Measurements from ENCODE around the gene TMEM11.

GRCh38 chr17:21242026-21242697 is 28.2 kb upstream of the TMEM11 start:
- TF ChIP-seq ZBTB33 (IDR thresholded peaks at IDR 0.05) (no peak), RAD21 (IDR thresholded peaks at IDR 0.05) (no peak), CTCF (IDR thresholded peaks at IDR 0.05; ENCODE audit: low read depth, low read length, missing input control) (no peak), EGR1 (IDR thresholded peaks at IDR 0.05; ENCODE audit: low read depth in 2 of 2) (no peak), MAX (IDR thresholded peaks at IDR 0.05) (no peak), REST (IDR thresholded peaks at IDR 0.05) (no peak)

Measured in liver (tissue), 3 donors.